Activated CD8-positive, alpha-beta memory T cell treated with anti-CD3 and anti-CD28 coated beads, Interleukin-2, amount 10 ng/mL, durations not matched to agents 7 days and 5 days (primary cell): ENCODE measurements around the gene CTNNA3. TPM values are rescaled to one million over a fixed set of nuclear protein-coding genes. Genes with fewer than 3 reads are reported as not detected.

Experiments
- ATAC-seq: fragments of 150-1000 bp; cut with Tn5 transposase; one replicate; pipeline ENCODE4 v1.10.0; 2021; ENCODE audit warnings: moderate library complexity
- CTCF ChIA-PET: fragments of 350-600 bp; sonication (Branson Sonifier 250); formaldehyde crosslinking; loops from one replicate; lab custom pipeline; 2021; ENCODE audit warnings: antibody characterized with exemption; lab: Charles Lee
- DNase-seq: peaks from one replicate; pipeline ENCODE4 v3.0.0-alpha.2; 2020
- H3K27ac Mint-ChIP-seq: one replicate; pipeline ENCODE4 v1.8.0; 2021; ENCODE audit warnings: mild to moderate bottlenecking, mixed read lengths
- H3K27me3 Mint-ChIP-seq: one replicate; pipeline ENCODE4 v1.8.0; 2021; ENCODE audit warnings: mixed read lengths
- H3K36me3 Mint-ChIP-seq: one replicate; pipeline ENCODE4 v1.8.0; 2021; ENCODE audit warnings: mild to moderate bottlenecking, mixed read lengths
- H3K4me1 Mint-ChIP-seq: one replicate; pipeline ENCODE4 v1.8.0; 2021; ENCODE audit warnings: mixed read lengths
- H3K4me3 Mint-ChIP-seq: one replicate; pipeline ENCODE4 v1.8.0; 2021; ENCODE audit warnings: mild to moderate bottlenecking, moderate library complexity, mixed read lengths
- H3K9me3 Mint-ChIP-seq: one replicate; pipeline ENCODE4 v1.8.0; 2022; ENCODE audit warnings: low read depth, mixed read lengths
- total RNA-seq, 2 experiments: library from RNA; stranded (reverse); gene quantifications; one replicate each; pipeline ENCODE4 v1.2.3, GENCODE V29; 2021

The CTNNA3 gene
- total RNA-seq, 2 experiments from 2014 or later: 0.61 TPM; not detected in 1

- no peak for ATAC-seq
- H3K4me3 Mint-ChIP-seq: no peak overlapping the region
- no peak for DNase-seq
- no peak overlapping the region for H3K27ac Mint-ChIP-seq
- H3K9me3 Mint-ChIP-seq: no peaks in the 10 kb centered on the region
- no peaks in the 10 kb centered on the region for H3K36me3 Mint-ChIP-seq
- CTCF ChIA-PET: no interaction called here
- no peaks in the 10 kb centered on the region for H3K27me3 Mint-ChIP-seq
- H3K4me1 Mint-ChIP-seq: no peaks in the 10 kb centered on the region
Measured at GRCh38 chr10:67049988-67050387, 646.0 kb downstream of the CTNNA3 start.

GRCh38 chr10:67046507-67046906 lies 649.5 kb downstream of the CTNNA3 start:
- Mint-ChIP-seq H3K27ac (no peak overlapping the region), H3K4me3 (no peak overlapping the region), H3K36me3 (no peaks in the 10 kb centered on the region), H3K4me1 (no peaks in the 10 kb centered on the region), H3K9me3 (no peaks in the 10 kb centered on the region), H3K27me3 (no peaks in the 10 kb centered on the region)
- CTCF ChIA-PET: no interaction called here
- no peak for ATAC-seq
- no peak for DNase-seq

GRCh38 chr10:67045404-67045803 lies 650.6 kb downstream of the CTNNA3 start:
- CTCF ChIA-PET: no interaction called here
- ATAC-seq (no peak), DNase-seq (no peak)
- H3K9me3 Mint-ChIP-seq: no peaks in the 10 kb centered on the region
- H3K36me3 Mint-ChIP-seq: no peaks in the 10 kb centered on the region
- no peaks in the 10 kb centered on the region for H3K4me1 Mint-ChIP-seq
- H3K27ac Mint-ChIP-seq: no peak overlapping the region
- H3K27me3 Mint-ChIP-seq: no peaks in the 10 kb centered on the region
- H3K4me3 Mint-ChIP-seq: no peak overlapping the region

GRCh38 chr10:67043041-67043440 lies 653.0 kb downstream of the CTNNA3 start:
- ATAC-seq (no peak), DNase-seq (no peak)
- H3K9me3 Mint-ChIP-seq: no peaks in the 10 kb centered on the region
- H3K4me3 Mint-ChIP-seq: no peak overlapping the region
- H3K36me3 Mint-ChIP-seq: no peaks in the 10 kb centered on the region
- CTCF ChIA-PET: no interaction called here
- no peaks in the 10 kb centered on the region for H3K4me1 Mint-ChIP-seq
- H3K27me3 Mint-ChIP-seq: no peaks in the 10 kb centered on the region
- H3K27ac Mint-ChIP-seq: no peak overlapping the region

- DNase-seq: no peak
- ATAC-seq: no peak
- CTCF ChIA-PET: no interaction called here
- no peak overlapping the region for H3K27ac Mint-ChIP-seq
- no peaks in the 10 kb centered on the region for H3K27me3 Mint-ChIP-seq
- no peaks in the 10 kb centered on the region for H3K4me1 Mint-ChIP-seq
- H3K4me3 Mint-ChIP-seq: no peak overlapping the region
- H3K36me3 Mint-ChIP-seq: no peaks in the 10 kb centered on the region
- peaks cover 2% of the 10 kb centered on the region for H3K9me3 Mint-ChIP-seq
Measured at GRCh38 chr10:67036808-67037207, 659.2 kb downstream of the CTNNA3 start.

GRCh38 chr10:67033878-67034277 lies 662.1 kb downstream of the CTNNA3 start:
- no peaks in the 10 kb centered on the region for H3K27me3 Mint-ChIP-seq
- CTCF ChIA-PET: no interaction called here
- no peak for ATAC-seq
- DNase-seq: no peak
- H3K4me1 Mint-ChIP-seq: no peaks in the 10 kb centered on the region
- H3K36me3 Mint-ChIP-seq: no peaks in the 10 kb centered on the region
- H3K4me3 Mint-ChIP-seq: no peak overlapping the region
- peaks cover 2% of the 10 kb centered on the region for H3K9me3 Mint-ChIP-seq
- no peak overlapping the region for H3K27ac Mint-ChIP-seq

- no peak for DNase-seq
Measured at GRCh38 chr10:67022099-67022498, 673.9 kb downstream of the CTNNA3 start.

GRCh38 chr10:67017218-67017617 lies 678.8 kb downstream of the CTNNA3 start:
- H3K27ac Mint-ChIP-seq: no peak overlapping the region
- CTCF ChIA-PET: no interaction called here
- H3K36me3 Mint-ChIP-seq: no peaks in the 10 kb centered on the region
- H3K4me1 Mint-ChIP-seq: no peaks in the 10 kb centered on the region
- H3K27me3 Mint-ChIP-seq: no peaks in the 10 kb centered on the region
- H3K4me3 Mint-ChIP-seq: no peak overlapping the region
- no peak for ATAC-seq
- DNase-seq: no peak
- H3K9me3 Mint-ChIP-seq: peaks cover 3% of the 10 kb centered on the region

More at GRCh38 chr10:67022099-67022498, 673.9 kb downstream of the CTNNA3 start:
- Mint-ChIP-seq H3K4me1 (no peaks in the 10 kb centered on the region), H3K4me3 (no peak overlapping the region), H3K9me3 (peaks cover 3% of the 10 kb centered on the region), H3K27ac (no peak overlapping the region), H3K36me3 (no peaks in the 10 kb centered on the region), H3K27me3 (no peaks in the 10 kb centered on the region)
- no peak for ATAC-seq
- CTCF ChIA-PET: no interaction called here

GRCh38 chr10:67015225-67015624 lies 680.8 kb downstream of the CTNNA3 start:
- Mint-ChIP-seq H3K27ac (no peak overlapping the region), H3K4me3 (no peak overlapping the region), H3K4me1 (no peaks in the 10 kb centered on the region), H3K27me3 (no peaks in the 10 kb centered on the region), H3K9me3 (peaks cover 3% of the 10 kb centered on the region), H3K36me3 (no peaks in the 10 kb centered on the region)
- CTCF ChIA-PET: no interaction called here
- DNase-seq (no peak), ATAC-seq (no peak)

GRCh38 chr10:67011981-67012380 lies 684.0 kb downstream of the CTNNA3 start:
- H3K4me1 Mint-ChIP-seq: no peaks in the 10 kb centered on the region
- H3K9me3 Mint-ChIP-seq: no peaks in the 10 kb centered on the region
- CTCF ChIA-PET: no interaction called here
- no peaks in the 10 kb centered on the region for H3K27me3 Mint-ChIP-seq
- ATAC-seq (no peak), DNase-seq (no peak)
- H3K4me3 Mint-ChIP-seq: no peak overlapping the region
- H3K36me3 Mint-ChIP-seq: no peaks in the 10 kb centered on the region
- H3K27ac Mint-ChIP-seq: no peak overlapping the region

- DNase-seq: no peak
- ATAC-seq: no peak
- Mint-ChIP-seq H3K27ac (no peak overlapping the region), H3K4me3 (no peak overlapping the region), H3K4me1 (no peaks in the 10 kb centered on the region), H3K27me3 (no peaks in the 10 kb centered on the region), H3K9me3 (no peaks in the 10 kb centered on the region), H3K36me3 (no peaks in the 10 kb centered on the region)
- CTCF ChIA-PET: no interaction called here
Measured at GRCh38 chr10:67011480-67011879, 684.5 kb downstream of the CTNNA3 start.

- Mint-ChIP-seq H3K27me3 (no peaks in the 10 kb centered on the region), H3K4me3 (no peak overlapping the region), H3K27ac (no peak overlapping the region), H3K36me3 (no peaks in the 10 kb centered on the region), H3K9me3 (peaks cover 3% of the 10 kb centered on the region), H3K4me1 (no peaks in the 10 kb centered on the region)
- ATAC-seq (no peak), DNase-seq (no peak)
- CTCF ChIA-PET: no interaction called here
Measured at GRCh38 chr10:67005981-67006380, 690.0 kb downstream of the CTNNA3 start.

- CTCF ChIA-PET: no interaction called here
- peaks cover 6% of the 10 kb centered on the region for H3K9me3 Mint-ChIP-seq
Measured at GRCh38 chr10:67004690-67005089, 691.3 kb downstream of the CTNNA3 start.

GRCh38 chr10:66999762-67000545 lies 696.0 kb downstream of the CTNNA3 start:
- Mint-ChIP-seq H3K36me3 (no peaks in the 10 kb centered on the region), H3K27me3 (no peaks in the 10 kb centered on the region), H3K9me3 (peaks cover 3% of the 10 kb centered on the region), H3K4me1 (no peaks in the 10 kb centered on the region), H3K27ac (no peak overlapping the region), H3K4me3 (no peak overlapping the region)
- CTCF ChIA-PET: no interaction called here
- no peak for DNase-seq
- ATAC-seq: no peak

More at GRCh38 chr10:67004690-67005089, 691.3 kb downstream of the CTNNA3 start:
- no peaks in the 10 kb centered on the region for H3K36me3 Mint-ChIP-seq
- no peak overlapping the region for H3K27ac Mint-ChIP-seq
- no peak overlapping the region for H3K4me3 Mint-ChIP-seq
- DNase-seq (no peak), ATAC-seq (no peak)
- no peaks in the 10 kb centered on the region for H3K4me1 Mint-ChIP-seq
- H3K27me3 Mint-ChIP-seq: no peaks in the 10 kb centered on the region
